IPS-NIHi7 (cell line): ENCODE measurements around the gene FOXG1.

Experiments used
- DNase-seq: peaks from one replicate; pipeline ENCODE4 v3.0.0; 2012; ENCODE audit warnings: mixed read lengths; ENCODE audit errors: extremely low spot score

The FOXG1 gene

DNA sequence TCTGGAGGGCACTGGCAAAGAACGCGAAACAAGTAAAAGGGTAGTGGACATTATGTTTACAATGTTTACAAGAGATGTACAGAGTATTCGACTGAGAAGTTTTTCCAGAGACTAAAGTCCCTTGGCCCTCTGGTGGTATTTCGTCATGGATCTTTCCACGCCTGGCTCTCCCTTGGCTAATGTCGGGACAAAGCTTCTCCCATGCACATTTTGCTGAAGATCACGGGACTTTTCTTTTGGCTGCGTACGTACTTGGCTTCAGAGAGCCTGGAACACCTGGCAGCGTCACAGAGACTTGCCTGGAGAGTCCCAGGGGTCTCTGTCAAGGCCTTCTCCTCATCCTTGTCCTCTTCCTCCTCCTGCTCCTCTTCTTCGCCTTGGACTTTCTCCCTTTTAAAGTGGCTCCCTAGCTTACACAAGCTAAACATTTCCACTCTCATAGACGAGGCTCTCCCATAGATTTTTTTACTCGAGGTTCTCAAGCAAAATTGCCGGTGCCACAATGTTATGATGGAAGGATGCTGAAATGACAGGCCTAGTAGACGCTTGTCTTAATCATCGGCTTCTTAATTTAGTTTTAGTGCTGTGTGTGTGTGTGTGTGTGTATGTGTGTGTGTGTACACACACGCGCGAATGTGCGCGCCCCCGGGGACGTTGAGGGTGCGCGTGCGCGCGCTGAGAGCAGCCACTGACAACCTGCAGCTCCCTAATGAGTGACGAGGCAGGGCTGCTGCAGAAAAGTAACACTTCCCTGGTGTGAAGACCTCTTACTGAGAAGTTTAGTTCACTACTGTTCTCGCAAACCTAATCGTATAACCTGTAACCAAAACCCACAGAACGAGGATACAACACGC lies 4.9 kb upstream of the FOXG1 start:
- no peak for DNase-seq

GRCh38 chr14:28762303-28762954 lies 4.2 kb upstream of the FOXG1 start:
- no peak for DNase-seq

DNA sequence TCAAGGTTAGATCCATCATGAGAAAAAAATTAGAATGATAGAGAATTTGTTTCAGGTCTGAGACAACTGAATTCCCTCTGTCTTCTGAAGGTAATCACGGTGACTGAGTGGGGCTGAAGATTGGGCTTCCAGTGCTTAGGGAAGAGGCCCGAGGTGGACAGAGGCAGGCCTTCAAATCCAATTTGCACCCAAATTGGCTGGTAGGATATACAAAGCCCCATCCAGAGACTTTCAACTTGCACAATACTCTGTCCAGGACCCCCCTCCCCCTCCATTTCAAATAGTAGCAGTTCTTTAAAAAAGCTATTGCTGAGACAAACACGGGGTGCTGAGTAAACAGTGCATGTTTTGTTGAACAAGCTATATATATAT lies 3.6 kb upstream of the FOXG1 start:
- DNase-seq: no peak

DNA sequence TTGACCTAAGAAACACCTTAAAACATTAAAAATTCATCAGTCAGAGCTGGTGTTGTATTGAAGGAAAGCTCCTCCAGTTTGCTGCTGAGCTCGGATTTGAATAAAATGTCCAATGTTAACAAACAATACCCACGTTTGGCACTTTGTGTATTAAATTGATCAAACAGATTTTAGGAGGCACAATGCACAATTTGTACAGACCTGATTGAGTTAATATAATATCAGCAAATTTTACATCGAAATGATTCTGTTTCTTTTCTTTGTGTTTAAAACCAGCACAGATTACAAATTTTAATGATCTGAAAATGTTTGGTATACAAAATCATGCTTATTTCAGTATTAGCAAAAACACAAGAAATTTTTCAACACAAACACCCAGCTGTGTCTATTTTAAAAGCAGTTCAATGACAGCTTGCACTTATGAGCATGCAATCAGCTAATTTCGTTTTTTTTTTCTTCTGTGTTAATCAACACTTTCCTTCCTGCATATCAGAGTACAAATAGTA lies 2.8 kb upstream of the FOXG1 start:
- DNase-seq: no peak

- DNase-seq: no peak
Observed at GRCh38 chr14:28764257-28765160, 2.1 kb upstream of the FOXG1 start.

DNA sequence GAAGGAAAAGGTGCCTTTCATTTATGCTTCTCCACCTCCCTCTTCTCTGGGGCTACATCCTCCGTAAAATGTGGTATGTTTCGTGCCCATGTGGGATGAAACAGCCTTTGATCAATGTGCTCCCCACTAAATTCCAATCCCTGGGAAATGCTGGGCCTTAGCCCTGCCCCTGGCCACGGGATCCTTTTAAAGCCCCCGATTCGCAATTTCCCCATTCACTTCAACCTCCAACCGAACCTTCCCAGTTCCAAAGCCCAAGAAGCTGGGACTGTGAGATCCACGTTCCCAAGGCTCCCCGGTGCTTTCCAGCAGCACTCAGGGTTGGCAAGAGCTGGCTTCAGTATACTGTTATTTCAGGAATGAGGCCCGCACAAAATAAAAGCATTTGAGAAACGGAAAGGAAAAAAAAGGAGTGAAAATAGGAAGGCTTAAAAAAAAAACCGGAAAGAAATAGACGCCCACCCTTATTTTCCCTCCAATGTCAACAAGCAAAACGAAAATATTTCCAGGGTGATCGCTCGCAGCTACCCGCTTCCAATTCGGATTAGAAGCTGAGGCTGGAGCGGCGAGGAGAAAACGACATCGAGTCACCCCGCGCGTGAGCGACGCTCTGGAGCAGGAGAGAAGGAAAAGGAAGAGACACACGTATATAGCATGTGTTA lies 1.3 kb upstream of the FOXG1 start:
- DNase-seq: no peak

DNA sequence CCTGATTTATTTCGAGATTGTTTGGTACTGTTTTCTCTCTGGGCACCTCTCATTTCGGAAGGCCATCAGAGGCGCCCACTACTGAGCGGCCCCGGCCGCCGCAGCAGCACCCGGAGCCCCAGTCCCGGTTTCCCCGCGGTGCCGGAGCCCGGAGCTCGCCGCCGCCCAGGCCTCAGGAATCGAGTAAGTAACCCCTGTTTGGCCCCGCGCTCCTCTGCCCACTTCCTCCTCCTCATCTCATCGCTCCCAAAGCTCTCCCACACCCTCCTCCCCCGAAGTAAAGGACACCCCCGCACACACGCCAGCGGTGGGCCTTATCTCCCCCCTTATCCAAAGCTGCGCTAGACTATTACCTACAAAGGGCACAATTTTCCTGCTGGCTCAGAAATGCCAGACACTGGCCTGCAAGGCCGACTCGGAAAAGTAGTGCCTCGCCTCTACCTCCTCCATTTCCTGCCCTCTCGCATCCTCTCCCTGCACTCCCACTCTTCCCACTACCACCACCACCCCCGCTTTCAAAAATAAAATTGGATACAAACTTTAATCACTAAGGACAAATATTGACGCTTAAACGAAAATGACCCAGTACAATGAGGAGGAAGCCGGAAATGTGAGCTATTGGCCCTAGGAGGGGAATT lies 637 bp upstream of the FOXG1 start:
- no peak for DNase-seq

- DNase-seq: no peak
Observed at GRCh38 chr14:28767030-28767852, 654 bp downstream of the FOXG1 start.

DNA sequence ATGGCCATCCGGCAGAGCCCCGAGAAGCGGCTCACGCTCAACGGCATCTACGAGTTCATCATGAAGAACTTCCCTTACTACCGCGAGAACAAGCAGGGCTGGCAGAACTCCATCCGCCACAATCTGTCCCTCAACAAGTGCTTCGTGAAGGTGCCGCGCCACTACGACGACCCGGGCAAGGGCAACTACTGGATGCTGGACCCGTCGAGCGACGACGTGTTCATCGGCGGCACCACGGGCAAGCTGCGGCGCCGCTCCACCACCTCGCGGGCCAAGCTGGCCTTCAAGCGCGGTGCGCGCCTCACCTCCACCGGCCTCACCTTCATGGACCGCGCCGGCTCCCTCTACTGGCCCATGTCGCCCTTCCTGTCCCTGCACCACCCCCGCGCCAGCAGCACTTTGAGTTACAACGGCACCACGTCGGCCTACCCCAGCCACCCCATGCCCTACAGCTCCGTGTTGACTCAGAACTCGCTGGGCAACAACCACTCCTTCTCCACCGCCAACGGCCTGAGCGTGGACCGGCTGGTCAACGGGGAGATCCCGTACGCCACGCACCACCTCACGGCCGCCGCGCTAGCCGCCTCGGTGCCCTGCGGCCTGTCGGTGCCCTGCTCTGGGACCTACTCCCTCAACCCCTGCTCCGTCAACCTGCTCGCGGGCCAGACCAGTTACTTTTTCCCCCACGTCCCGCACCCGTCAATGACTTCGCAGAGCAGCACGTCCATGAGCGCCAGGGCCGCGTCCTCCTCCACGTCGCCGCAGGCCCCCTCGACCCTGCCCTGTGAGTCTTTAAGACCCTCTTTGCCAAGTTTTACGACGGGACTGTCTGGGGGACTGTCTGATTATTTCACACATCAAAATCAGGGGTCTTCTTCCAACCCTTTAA lies 1.5 kb downstream of the FOXG1 start:
- peak; percentile 73 for DNase-seq

GRCh38 chr14:28769276-28769880 lies 2.8 kb downstream of the FOXG1 start:
- no peak for DNase-seq

- DNase-seq: no peak
Observed at GRCh38 chr14:28770061-28770460, 3.5 kb downstream of the FOXG1 start.

DNA sequence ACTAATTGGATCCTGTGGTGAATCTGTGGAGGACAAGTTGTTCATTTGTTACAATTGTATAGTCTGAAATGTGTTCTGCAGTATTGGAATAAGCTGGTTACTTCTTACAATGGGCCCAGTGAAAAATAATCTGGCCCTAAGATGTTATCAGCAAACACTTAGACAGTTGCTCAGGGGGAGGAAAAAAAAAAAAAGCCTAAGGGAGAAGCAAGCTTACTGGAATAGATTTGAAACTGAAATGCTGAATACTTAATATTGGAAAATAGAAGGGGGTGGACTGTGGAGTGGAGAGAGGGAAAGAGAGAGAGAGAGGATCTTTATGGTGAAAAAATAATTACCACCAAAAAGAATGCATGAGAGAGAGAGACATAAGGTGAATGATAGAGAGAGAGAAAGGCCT lies 4.0 kb downstream of the FOXG1 start:
- no peak for DNase-seq

GRCh38 chr14:28771168-28771567 lies 4.6 kb downstream of the FOXG1 start:
- no peak for DNase-seq

- no peak for DNase-seq
Observed at GRCh38 chr14:28772613-28773012, 6.0 kb downstream of the FOXG1 start.

DNA sequence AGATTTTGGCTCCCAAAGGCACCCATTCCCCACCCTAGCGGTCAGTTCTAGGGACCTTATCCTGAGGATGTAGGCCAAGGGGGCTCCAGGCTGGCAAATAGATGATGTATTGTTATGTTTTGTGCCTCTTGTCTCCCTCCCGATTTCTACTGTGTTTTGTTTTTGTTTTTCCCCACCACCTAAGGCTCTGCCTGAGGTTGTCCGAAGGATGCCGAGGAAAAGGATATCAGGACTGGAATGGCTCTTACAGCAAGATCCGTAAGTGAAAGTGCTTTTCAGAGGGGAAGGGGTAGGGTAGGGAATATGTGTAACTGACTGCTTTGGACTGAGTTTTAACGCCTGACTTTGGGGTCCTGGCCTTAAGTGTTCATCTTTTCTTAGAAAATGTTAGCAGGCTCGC lies 6.6 kb downstream of the FOXG1 start:
- DNase-seq: no peak

GRCh38 chr14:28773861-28774691 lies 7.5 kb downstream of the FOXG1 start:
- DNase-seq: peak; percentile 80

DNA sequence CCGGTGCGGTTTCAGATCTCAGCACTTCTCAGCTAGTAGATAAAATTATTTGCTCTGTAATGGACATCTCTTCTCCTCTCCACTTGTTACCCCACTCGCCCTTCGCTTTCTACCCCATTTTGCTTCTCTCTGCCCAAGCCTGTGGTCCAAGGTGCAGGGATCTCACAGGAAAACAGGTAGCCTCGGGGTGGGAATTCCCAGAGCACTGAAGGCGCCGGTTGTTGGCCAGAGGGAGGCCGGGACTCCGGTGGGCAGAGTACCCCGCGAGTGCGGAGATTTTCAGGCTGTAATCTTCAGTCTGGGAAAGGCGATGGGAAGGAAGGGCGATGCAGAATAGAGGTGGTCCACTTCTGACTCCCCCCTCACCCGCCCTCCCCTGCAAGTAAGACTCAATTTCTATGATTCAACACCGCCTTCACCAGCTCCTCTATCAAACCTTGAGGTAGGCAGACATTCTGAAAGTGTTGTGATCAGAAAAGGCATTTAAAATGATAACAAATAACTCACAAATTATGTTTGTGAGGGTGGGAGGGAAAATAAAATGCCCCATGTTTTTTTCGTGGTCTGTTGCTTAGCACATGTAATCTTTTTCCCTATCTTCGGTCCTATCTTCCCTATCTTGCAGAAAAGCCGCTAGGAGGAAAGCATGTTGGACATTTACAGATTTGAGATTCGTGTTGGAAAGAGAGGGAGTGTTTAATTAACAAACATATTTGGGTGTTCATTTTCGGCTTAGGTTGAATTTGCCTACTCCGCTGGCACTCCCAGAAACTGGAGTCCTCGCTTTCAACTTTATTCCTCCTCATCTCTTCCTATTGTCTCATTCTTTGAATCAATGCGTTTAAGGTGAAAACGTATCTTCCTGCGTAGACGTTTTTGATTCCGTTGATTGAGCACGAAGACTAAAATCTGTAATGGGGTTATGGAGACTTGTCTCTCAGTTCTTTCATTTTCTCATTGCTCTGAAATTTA lies 8.5 kb downstream of the FOXG1 start:
- no peak for DNase-seq
